Measurements from ENCODE around the gene CCDC34.

The CCDC34 gene

DNA sequence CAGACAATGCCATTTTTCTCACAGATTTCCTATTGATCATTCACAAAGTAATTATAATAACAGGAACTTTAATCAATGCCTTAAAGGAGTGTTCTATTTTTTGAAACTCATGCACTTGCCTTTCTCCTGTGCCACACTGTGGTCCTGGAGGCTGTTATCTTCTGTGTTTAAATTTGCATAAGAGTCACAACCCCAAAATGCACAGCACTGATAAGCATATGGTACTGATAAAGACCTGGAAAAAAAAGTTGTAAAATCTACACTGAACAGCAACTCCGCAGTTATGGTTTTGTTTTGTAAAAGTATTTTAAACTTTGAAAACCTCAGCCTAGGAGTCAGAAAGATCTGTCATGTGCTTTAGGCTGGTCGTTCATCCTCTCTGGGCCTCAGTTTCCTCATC, 9.1 kb upstream of the CCDC34 start:
- H3K4me3 ChIP-seq (ENCODE audit: control insufficient read depth, low read depth, low read length) = no peak overlapping the region
- TF ChIP-seq CTCF (IDR thresholded peaks at IDR 0.05; ENCODE audit: control insufficient read depth, insufficient read depth, low read depth, low read length, missing control alignments) = no peak

DNA sequence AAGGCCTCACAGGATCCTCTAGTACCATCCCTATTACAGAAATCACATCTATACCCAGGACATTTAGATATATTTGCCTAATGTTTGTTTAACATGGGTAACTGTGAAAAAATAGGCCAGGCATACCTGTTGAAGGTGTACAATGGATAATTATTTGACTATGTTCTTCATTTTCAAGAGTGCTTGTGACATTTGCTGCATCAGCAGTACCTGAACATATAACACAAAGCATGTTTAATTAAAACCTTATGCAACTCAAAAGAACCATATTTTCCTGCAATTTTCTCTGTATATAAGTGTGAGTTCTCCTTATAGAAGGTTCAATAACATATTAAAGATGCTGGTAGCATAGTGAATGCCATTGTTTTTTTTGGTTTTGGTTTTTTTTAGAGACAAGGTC, 8.5 kb upstream of the CCDC34 start:
- no peak for TF ChIP-seq CTCF (IDR thresholded peaks at IDR 0.05; ENCODE audit: control insufficient read depth, insufficient read depth, low read depth, low read length, missing control alignments)
- DNase-seq (ENCODE audit: low read depth) = no peak

More for the DNA sequence above, 9.1 kb upstream of the CCDC34 start:
- no peak for DNase-seq (ENCODE audit: low read depth)

GRCh38 chr11:27370374-27370773, 7.4 kb upstream of the CCDC34 start:
- TF ChIP-seq CTCF (IDR thresholded peaks at IDR 0.05; ENCODE audit: control insufficient read depth, insufficient read depth, low read depth, low read length, missing control alignments) = no peak
- DNase-seq (ENCODE audit: low read depth) = no peak

More for the DNA sequence above, 8.5 kb upstream of the CCDC34 start:
- H3K4me3 ChIP-seq (ENCODE audit: control insufficient read depth, low read depth, low read length) = no peak overlapping the region

DNA sequence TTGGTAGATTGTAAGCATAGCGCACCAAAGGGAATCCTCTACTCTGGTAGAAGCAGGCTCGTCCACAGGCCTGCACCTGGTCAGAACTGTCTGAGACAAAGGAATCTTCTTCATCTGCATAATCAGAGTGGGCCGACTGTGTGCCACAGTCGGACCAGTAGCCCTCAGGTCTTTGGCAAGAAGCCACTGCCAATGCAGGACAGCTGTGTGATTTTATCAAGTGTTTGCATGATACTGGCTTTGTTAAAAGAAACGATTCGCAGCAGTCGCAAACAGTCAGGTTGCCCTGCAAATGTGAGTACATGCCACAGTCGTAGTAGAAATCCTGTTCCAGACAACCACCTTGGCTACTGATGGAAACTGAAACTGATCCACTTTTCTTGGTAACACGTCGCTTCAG, 4.9 kb upstream of the CCDC34 start:
- no peak overlapping the region for H3K4me3 ChIP-seq (ENCODE audit: control insufficient read depth, low read depth, low read length)
- no peak for TF ChIP-seq CTCF (IDR thresholded peaks at IDR 0.05; ENCODE audit: control insufficient read depth, insufficient read depth, low read depth, low read length, missing control alignments)
- no peak for DNase-seq (ENCODE audit: low read depth)

More at GRCh38 chr11:27370374-27370773, 7.4 kb upstream of the CCDC34 start:
- no peak overlapping the region for H3K4me3 ChIP-seq (ENCODE audit: control insufficient read depth, low read depth, low read length)

- TF ChIP-seq CTCF (IDR thresholded peaks at IDR 0.05; ENCODE audit: control insufficient read depth, insufficient read depth, low read depth, low read length, missing control alignments) = no peak
- DNase-seq (ENCODE audit: low read depth) = no peak
- H3K4me3 ChIP-seq (ENCODE audit: control insufficient read depth, low read depth, low read length) = peak overlapping the region; percentile 75
Observed at GRCh38 chr11:27363576-27364117, 632 bp upstream of the CCDC34 start.

- no peak for TF ChIP-seq CTCF (IDR thresholded peaks at IDR 0.05; ENCODE audit: control insufficient read depth, insufficient read depth, low read depth, low read length, missing control alignments)
- DNase-seq (ENCODE audit: low read depth) = no peak
- no peak overlapping the region for H3K4me3 ChIP-seq (ENCODE audit: control insufficient read depth, low read depth, low read length)
Observed at GRCh38 chr11:27361649-27362431, 1.2 kb downstream of the CCDC34 start.
